HepG2 (cell line): Measurements from ENCODE around the gene GGTA1. TPM values are rescaled to one million over a fixed set of nuclear protein-coding genes. Genes with fewer than 3 reads are reported as not detected.

Experiments used
- ATAC-seq: fragments of 200-7000 bp; cut with Tn5 transposase; 3 replicates; pipeline ENCODE4 v1.9.1; 2020; ENCODE audit warnings: mild to moderate bottlenecking, moderate library complexity
- BruUV-seq: library from RNA; stranded (reverse); fragments of 400-500 nt; replicated peaks from 2 replicates; lab custom pipeline; 2021; lab: Mats Ljungman, UMichigan
- CTCF ChIA-PET: fragments of 300-600 bp; formaldehyde crosslinking; extraction: SDS; loops from one replicate; lab custom pipeline; 2021; ENCODE audit warnings: low total read pairs, inconsistent platforms, low intra/inter-chr PET ratio; lab: Yijun Ruan, JAX
- POLR2A ChIA-PET: fragments of 350-600 bp; sonication (Branson Sonifier 250); formaldehyde crosslinking; loops from one replicate; lab custom pipeline; 2020; ENCODE audit warnings: antibody characterized with exemption, inconsistent platforms; lab: Yijun Ruan, JAX
- DNase-seq: peaks from one replicate; pipeline ENCODE4 v3.0.0-alpha.2; 2015; ENCODE audit warnings: low spot score
- FAIRE-seq: peaks from 3 replicates; lab custom pipeline; 2011; peaks lifted over from hg19 to GRCh38; lab: Jason Lieb, UNC
- H2AFZ ChIP-seq: one replicate; pipeline ENCODE4 v1.6.1; 2011; ENCODE audit warnings: low read length, inconsistent platforms
- H3K27ac ChIP-seq: fragments of 300-600 bp; 3 replicates; pipeline ENCODE4 v1.8.0; 2011; ENCODE audit warnings: mixed run types, mild to moderate bottlenecking, mixed read lengths, low read length, inconsistent platforms; ENCODE audit not compliant: insufficient read depth; ENCODE audit errors: extremely low read length
- H3K27me3 ChIP-seq, 2 experiments: fragments of 200-600 bp in 1 of 2; 2 replicates in 1 of 2; 3 replicates in 1 of 2; pipeline versions ENCODE4 v1.6.0 to v1.8.0; 2011; ENCODE audit warnings: low read length in 2 of 2, mild to moderate bottlenecking in 2 of 2, moderate library complexity in 2 of 2, inconsistent platforms in 1 of 2; ENCODE audit not compliant: insufficient read depth in 2 of 2, control insufficient read depth in 1 of 2
- H3K36me3 ChIP-seq, 2 experiments: fragments of 200-600 bp in 1 of 2; replicated peaks in 1 of 2; 2 replicates in 1 of 2; 3 replicates in 1 of 2; pipeline versions ENCODE4 v1.5.1 to v1.8.0; 2011; ENCODE audit warnings: low read length in 2 of 2, inconsistent platforms in 1 of 2; ENCODE audit not compliant: insufficient read depth in 2 of 2, control insufficient read depth in 1 of 2
- H3K4me1 ChIP-seq: 2 replicates; pipeline ENCODE4 v1.5.1; 2012; ENCODE audit warnings: low read length, inconsistent platforms; ENCODE audit not compliant: insufficient read depth
- H3K4me2 ChIP-seq: 2 replicates; pipeline ENCODE4 v1.6.0; 2011; ENCODE audit warnings: low read depth, low read length, inconsistent platforms
- H3K4me3 ChIP-seq, 3 experiments: fragments of 200-600 bp in 1 of 3; sonication (generic), shearing (Covaris generic) in 1 of 3; replicated peaks in 1 of 3; 2 replicates each; pipeline ENCODE4 v1.5.1; 2011 to 2016; ENCODE audit warnings: low read length in 3 of 3, inconsistent platforms in 2 of 3, low read depth in 2 of 3, mild to moderate bottlenecking in 2 of 3, control low read depth in 1 of 3, mixed read lengths in 1 of 3; ENCODE audit not compliant: insufficient read depth in 1 of 3
- H3K79me2 ChIP-seq: one replicate; pipeline ENCODE4 v1.6.1; 2011; ENCODE audit warnings: low read length, inconsistent platforms; ENCODE audit not compliant: insufficient read depth
- H3K9ac ChIP-seq: 2 replicates; pipeline ENCODE4 v1.6.0; 2011; ENCODE audit warnings: mild to moderate bottlenecking, low read depth, low read length, inconsistent platforms; ENCODE audit not compliant: insufficient read depth
- H3K9me3 ChIP-seq: 2 replicates; pipeline ENCODE4 v1.5.1; 2012; ENCODE audit warnings: mild to moderate bottlenecking, low read length
- H4K20me1 ChIP-seq: 2 replicates; pipeline ENCODE4 v1.6.0; 2011; ENCODE audit warnings: inconsistent platforms, mild to moderate bottlenecking, low read length, moderate library complexity; ENCODE audit not compliant: insufficient read depth
- GFI1 ChIP-seq: sonication (generic); formaldehyde crosslinking; IDR thresholded peaks from 2 replicates; pipeline ENCODE4 v1.5.0; 2020; ENCODE audit warnings: missing genetic modification reagents, mild to moderate bottlenecking, borderline replicate concordance
- IKZF4 ChIP-seq: sonication (generic); formaldehyde crosslinking; IDR thresholded peaks from 2 replicates; pipeline ENCODE4 v1.5.1; 2020; ENCODE audit warnings: borderline replicate concordance, mild to moderate bottlenecking, low read depth, missing genetic modification reagents; ENCODE audit errors: not compliant biosample characterization
- MTA3 ChIP-seq: sonication (generic); formaldehyde crosslinking; IDR thresholded peaks from 2 replicates; pipeline ENCODE4 v1.4.0; 2020; ENCODE audit warnings: missing genetic modification reagents
- NFE2 ChIP-seq: sonication (generic); formaldehyde crosslinking; IDR thresholded peaks from 2 replicates; pipeline ENCODE4 v1.4.0; 2020; ENCODE audit warnings: missing genetic modification reagents
- PHF20 ChIP-seq: sonication (generic); formaldehyde crosslinking; IDR thresholded peaks from 2 replicates; pipeline ENCODE4 v1.5.0; 2020; ENCODE audit warnings: mild to moderate bottlenecking, missing genetic modification reagents
- SSRP1 ChIP-seq: IDR thresholded peaks from 2 replicates; pipeline ENCODE4 v1.6.1; 2016; ENCODE audit warnings: control low read depth
- XBP1 ChIP-seq: sonication (generic); formaldehyde crosslinking; IDR thresholded peaks from 2 replicates; pipeline ENCODE4 v1.5.0; 2020; ENCODE audit warnings: missing genetic modification reagents
- ZFP36L2 ChIP-seq: sonication (generic); formaldehyde crosslinking; IDR thresholded peaks from 2 replicates; pipeline ENCODE4 v1.4.0; 2020; ENCODE audit warnings: missing genetic modification reagents
- ZFP82 ChIP-seq: sonication (generic); formaldehyde crosslinking; IDR thresholded peaks from 2 replicates; pipeline ENCODE4 v1.5.1; 2020; ENCODE audit warnings: mild to moderate bottlenecking, missing genetic modification reagents, borderline replicate concordance
- ZNF468 ChIP-seq: sonication (generic); formaldehyde crosslinking; IDR thresholded peaks from 2 replicates; pipeline ENCODE4 v1.8.0; 2022; ENCODE audit warnings: mild to moderate bottlenecking, moderate library complexity, missing genetic modification reagents
- ZNF619 ChIP-seq: sonication (generic); formaldehyde crosslinking; IDR thresholded peaks from 2 replicates; pipeline ENCODE4 v1.4.0; 2020; ENCODE audit warnings: mild to moderate bottlenecking, missing genetic modification reagents
- ZNF850 ChIP-seq: sonication (generic); formaldehyde crosslinking; conservative IDR thresholded peaks from 2 replicates; pipeline ENCODE4 v1.9.0; 2021; ENCODE audit warnings: mild to moderate bottlenecking, missing genetic modification reagents
- WGBS: methylation state at CpG from one replicate; pipeline ENCODE4 v1.1.6; 2017; ENCODE audit warnings: low lambda C conversion rate; 5-methylcytosine and 5-hydroxymethylcytosine counted together
- in situ Hi-C: cut with HindIII; loops from 2 replicates; pipeline ENCODE4 v1.10.0; 2017; ENCODE audit warnings: low pct_unique_long_range_greater_than_20kb; ENCODE audit not compliant: extremely low pct_ligation_motif_present
- intact Hi-C: fragments of 100-400 bp; cut with micrococcal nuclease; formaldehyde crosslinking; loops from one replicate; pipeline ENCODE4 v1.10.0; 2022; ENCODE audit not compliant: unreplicated experiment
- polyA plus RNA-seq, 8 experiments: library from polyadenylated mRNA; depleted of rRNA in 3 of 8; stranded (reverse) in 7 of 8; unstranded in 1 of 8; fragments of >200 nt; fragmentation: Illumina TruSeq in 4 of 8; extraction: Trizol in 4 of 8; gene quantifications; 2 replicates each; pipeline versions ENCODE4 v1.2.1 to v1.2.3, GENCODE V29; 2011 to 2016; ENCODE audit warnings: low read depth in 4 of 8, missing spikeins in 1 of 8, mixed read lengths in 1 of 8; ENCODE audit not compliant: insufficient read depth in 1 of 8
- total RNA-seq, 5 experiments: library from RNA; depleted of rRNA; stranded (reverse); fragments of >200 nt; fragmentation: Illumina TruSeq; extraction: Trizol; gene quantifications; 2 replicates each; pipeline ENCODE4 v1.2.3, GENCODE V29; 2016; ENCODE audit warnings: low read depth in 1 of 5

The GGTA1 gene
- total and polyA plus RNA-seq, 2 of the 13 experiments (the other 11 are each of a cell fraction or from before 2014, with no cell fraction given) = not detected

DNA sequence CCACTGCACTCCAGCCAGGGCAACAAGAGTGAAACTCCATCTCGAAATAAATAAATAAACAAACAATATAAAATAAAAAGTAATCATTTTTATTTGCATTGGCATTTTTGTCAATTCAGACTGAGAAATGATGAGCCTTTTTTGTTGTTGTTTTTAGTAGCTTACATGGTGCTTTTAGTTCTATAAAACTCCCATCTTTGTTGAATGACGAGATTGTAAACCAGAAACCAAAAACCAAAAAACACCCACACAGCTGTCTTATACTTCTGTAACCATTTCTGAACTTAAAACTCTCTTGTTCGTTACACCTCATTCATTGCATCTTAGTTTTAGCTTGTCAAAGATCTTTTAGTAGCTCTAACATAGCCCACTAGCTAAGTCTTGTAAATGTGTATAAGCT, 44.7 kb downstream of the GGTA1 start:
- no peak for TF ChIP-seq ZFP82 (CRISPR knock-in tag)
- TF ChIP-seq MTA3 (CRISPR knock-in tag) = no peak
- TF ChIP-seq PHF20 (CRISPR knock-in tag) = no peak
- no peak for TF ChIP-seq NFE2
- no peak for TF ChIP-seq XBP1
- TF ChIP-seq GFI1 (CRISPR knock-in tag) = no peak
- TF ChIP-seq ZNF619 (CRISPR knock-in tag) = no peak
- no peak for TF ChIP-seq IKZF4
- no peak for TF ChIP-seq ZNF468 (CRISPR knock-in tag)
- no peak for TF ChIP-seq ZFP36L2 (CRISPR knock-in tag)
- no peak for TF ChIP-seq SSRP1 (CRISPR knock-in tag)
- TF ChIP-seq ZNF850 (CRISPR knock-in tag) = no peak
- Histone ChIP-seq H3K9me3 (no peaks in the 10 kb centered on the region), H3K27me3 (peaks cover 2 to 18% of the 10 kb centered on the region in 2 experiments; a peak in 1 of 5 replicates), H4K20me1 (no peaks in the 10 kb centered on the region), H3K4me3 (no peak overlapping the region), H3K27ac (no peak overlapping the region), H3K36me3 (no peaks in the 10 kb centered on the region), H3K4me1 (no peaks in the 10 kb centered on the region), H3K4me2 (no peak overlapping the region), H2AFZ (no peak overlapping the region), H3K9ac (no peak overlapping the region), H3K79me2 (no peaks in the 10 kb centered on the region)
- WGBS = 11% methylated on average over 3 of the region's 3 CpGs
- intact Hi-C loops = no loop called here
- CTCF ChIA-PET = no interaction called here
- FAIRE-seq (no peak), DNase-seq (no peak), ATAC-seq (no peak)
- in situ Hi-C loops = no loop called here
- no TSS peak for BruUV-seq
- POLR2A ChIA-PET = no interaction called here
